Glomerular visceral epithelial cell (primary cell): ENCODE results near the gene WDR86.

Source experiments
- DNase-seq: peaks from one replicate; pipeline ENCODE4 v3.0.0-alpha.2; 2016; ENCODE audit errors: extremely low spot score

WDR86 gene

DNA sequence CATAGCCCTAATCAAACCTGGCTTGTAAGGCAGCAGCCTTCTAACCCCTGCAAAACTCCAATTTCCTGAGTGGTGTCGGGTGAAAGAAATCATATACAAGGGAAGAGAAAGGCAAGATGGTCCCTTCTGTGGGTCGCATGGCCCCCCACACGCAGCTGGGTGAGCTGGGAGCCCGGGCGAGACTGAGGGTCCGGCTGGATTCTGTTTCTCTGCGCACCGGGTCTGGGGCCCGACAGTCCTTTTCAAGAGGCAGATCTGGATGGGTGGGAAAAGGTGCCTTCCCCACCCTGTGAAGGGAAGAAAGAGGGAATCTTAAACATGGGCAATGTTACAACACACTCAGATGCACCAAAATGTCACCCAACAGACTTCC, 18.5 kb downstream of the WDR86 start:
- DNase-seq: no peak

GRCh38 chr7:151390598-151391357, 19.1 kb downstream of the WDR86 start:
- DNase-seq: no peak

- DNase-seq: no peak
These were observed 19.9 kb downstream of the WDR86 start for GRCh38 chr7:151389768-151390597.

DNA sequence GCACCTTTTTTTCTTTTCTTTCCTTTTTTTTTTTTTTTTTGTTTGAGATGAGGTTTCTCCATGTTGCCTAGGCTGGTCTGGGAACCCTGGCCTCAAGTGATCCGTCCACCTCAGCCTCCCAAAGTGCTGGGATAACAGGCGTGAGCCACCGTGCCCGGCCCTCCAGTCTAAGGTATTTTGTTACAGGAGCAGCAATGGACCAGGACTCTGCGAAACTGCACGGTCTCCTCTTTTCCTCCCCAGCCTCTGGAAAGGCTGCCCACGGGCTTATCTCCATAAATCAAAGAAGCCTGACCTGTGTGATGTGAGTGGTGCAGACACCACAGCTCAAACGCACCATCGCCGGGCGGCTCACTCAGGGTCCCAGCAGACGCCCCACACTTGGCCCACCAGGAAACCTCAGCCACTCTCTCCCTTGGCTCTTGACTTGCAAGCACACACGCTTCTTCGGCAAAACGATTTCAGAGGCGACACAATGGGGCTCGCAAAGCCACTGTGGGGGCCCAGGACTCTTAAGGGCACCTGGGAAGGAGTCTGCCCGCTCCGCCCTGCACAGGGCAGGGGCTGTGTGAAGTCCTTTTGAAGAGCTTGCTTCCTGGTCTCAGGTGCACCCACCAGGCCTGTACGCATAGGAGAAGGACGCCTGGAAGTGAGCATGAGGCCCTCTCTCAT, 20.6 kb downstream of the WDR86 start:
- DNase-seq: no peak

DNA sequence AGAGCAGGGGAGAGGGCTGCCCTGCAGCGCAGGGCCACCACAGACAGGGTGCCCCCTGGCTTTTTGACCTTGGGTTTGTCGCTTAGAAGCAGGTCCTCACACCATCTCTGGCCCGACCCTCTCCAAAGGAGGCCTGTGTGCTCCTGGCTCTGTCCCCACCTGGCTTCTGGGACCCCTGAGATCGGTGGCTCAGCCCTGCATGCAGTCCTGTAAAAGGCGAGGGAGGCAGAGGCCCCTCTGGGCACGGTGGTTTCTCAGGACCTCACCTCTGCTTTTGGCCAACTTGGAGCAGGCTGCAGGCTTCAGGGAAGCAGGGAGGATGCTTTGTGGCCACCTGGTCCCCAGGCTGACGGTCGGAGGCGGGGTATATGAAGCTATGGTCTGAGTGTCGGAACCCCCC, 21.4 kb downstream of the WDR86 start:
- DNase-seq: no peak

GRCh38 chr7:151388007-151388297, 21.9 kb downstream of the WDR86 start:
- no peak for DNase-seq

GRCh38 chr7:151387161-151388006, 22.5 kb downstream of the WDR86 start:
- DNase-seq: no peak

GRCh38 chr7:151386301-151387160, 23.3 kb downstream of the WDR86 start:
- DNase-seq: no peak

DNA sequence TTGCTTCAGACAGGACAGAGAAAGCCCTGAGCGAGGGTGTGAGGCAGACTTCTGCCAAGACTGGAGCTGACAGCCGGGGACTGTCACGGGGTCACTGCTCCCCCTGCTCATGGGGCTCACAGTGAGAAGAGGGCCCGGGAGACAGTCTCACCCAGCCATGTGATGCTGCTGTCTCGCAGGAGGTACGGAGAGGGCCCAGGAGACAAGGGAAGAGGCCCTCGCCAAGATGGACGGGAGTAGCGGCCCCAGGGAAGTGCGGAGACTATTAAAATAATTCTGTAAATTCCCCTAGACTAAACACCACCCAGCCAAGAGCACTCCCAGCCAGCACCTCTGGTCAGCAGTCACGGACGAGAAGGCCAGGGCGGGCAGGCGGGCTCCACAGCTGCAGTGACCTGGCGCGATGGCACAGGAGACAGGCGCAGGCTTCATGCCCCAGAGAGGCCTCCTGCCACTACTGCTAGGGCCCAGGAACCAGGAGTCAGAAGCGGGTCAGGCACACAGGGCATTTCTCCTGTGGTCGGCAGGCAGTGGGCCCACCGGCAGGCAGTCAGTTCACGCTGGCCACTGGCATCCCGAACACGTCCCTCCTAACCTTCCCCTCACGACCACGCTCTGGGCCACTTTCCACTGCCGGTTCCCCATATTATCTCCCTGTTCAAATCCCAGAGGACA, 24.1 kb downstream of the WDR86 start:
- DNase-seq: no peak

GRCh38 chr7:151384776-151385625, 24.8 kb downstream of the WDR86 start:
- no peak for DNase-seq

DNA sequence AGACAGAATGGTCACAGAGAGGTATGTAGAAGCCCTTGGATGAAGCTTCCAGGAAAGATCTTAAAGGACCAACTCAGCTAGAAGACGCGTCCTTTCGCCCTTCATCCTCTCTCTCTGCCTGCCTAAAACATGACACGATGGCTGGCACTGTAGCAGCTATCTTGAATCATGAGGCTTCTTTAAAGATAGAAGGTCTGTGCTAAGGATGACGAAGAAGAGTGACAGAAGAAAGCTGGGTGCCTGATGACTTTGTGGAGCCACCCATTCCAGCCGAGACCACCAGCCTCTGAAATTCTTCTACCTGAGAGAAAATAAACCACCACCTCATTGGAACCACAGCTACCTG, 25.5 kb downstream of the WDR86 start:
- DNase-seq: no peak

DNA sequence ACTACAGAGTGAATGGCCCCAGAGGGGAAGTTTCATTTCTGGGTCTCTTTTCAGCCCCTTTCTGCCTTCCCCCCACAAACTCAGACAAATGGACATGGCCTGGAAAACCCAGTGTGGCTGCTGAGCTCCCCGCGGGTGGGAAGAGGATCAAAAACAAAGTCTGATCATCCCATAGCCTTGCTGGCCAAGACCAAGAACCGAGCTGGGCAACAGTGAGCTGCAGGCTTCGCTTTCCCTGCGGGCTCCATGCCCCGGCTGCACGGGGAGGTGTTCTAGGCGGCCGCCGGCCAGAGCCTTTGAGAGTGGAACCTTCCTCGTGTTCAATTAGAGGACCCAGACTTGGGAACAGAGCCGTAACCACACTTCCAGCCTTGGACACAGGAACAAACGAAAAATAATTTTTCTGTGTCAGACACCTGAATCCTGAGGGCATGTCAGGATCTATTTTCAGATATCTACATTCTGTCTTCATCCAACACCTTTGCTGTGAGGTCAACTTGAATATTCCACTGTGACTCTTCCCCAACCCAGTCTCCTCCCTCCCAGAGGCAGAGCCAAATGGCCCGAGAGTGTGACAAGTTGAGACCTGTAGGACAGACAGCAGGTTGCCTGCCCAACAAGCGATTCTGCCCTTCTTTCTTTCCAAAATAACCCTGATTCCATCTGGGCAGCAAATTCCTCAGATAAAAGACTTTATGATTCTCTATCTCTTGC, 26.0 kb downstream of the WDR86 start:
- DNase-seq: no peak

DNA sequence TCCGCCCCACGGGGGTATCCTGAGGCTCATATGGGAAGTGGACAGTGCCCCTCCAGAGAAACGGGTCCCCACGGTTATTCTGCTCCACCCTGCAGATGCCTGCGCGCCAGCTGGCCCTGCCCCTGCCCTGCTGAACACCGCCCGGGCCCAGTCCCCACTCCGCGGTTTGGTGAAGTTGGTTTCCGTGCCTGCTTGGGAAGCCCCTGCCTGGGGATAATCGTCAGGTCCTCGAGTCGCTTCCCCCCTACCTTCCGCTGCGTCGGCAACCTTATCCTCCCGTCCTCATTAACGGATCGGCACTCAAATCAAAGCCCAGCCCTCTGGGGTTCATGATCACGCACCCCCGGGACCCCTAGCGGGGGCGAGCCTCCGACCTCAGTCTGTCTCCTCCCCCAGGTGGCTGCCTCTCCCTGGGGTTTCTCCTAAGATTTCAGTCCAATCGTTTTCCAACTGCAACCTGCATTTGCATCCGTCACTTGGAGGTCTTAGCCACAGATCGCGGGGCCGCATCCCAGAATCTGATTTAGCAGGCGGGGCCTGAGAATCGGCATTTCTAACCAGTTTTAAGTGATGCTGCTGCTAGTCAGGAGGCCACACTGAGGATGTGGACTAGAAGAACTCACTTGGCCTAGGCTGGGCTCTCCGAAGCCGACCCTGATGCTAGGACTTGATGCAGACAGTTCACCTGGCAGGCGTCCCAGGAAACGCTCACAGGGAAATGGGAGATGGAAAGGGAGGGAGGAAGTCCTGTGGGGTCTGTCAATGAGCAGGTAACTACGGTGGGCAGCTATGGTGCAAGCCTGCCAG, 27.6 kb downstream of the WDR86 start:
- no peak for DNase-seq

GRCh38 chr7:151381348-151382078, 28.3 kb downstream of the WDR86 start:
- DNase-seq: no peak

GRCh38 chr7:151381098-151381347, 28.8 kb downstream of the WDR86 start:
- DNase-seq: no peak

- no peak for DNase-seq
These were observed 29.4 kb downstream of the WDR86 start for GRCh38 chr7:151380199-151381097.
